Kasumi-1 (cell line): ENCODE measurements around the gene MYL3.
A peak's percentile ranks its signal among the peaks of the same experiment; 100 is the strongest.

Source experiments
- DNase-seq, 2 experiments: peaks; one replicate each; lab custom pipeline; 2025; lab: John Stamatoyannopoulos, UW

The MYL3 gene

DNA sequence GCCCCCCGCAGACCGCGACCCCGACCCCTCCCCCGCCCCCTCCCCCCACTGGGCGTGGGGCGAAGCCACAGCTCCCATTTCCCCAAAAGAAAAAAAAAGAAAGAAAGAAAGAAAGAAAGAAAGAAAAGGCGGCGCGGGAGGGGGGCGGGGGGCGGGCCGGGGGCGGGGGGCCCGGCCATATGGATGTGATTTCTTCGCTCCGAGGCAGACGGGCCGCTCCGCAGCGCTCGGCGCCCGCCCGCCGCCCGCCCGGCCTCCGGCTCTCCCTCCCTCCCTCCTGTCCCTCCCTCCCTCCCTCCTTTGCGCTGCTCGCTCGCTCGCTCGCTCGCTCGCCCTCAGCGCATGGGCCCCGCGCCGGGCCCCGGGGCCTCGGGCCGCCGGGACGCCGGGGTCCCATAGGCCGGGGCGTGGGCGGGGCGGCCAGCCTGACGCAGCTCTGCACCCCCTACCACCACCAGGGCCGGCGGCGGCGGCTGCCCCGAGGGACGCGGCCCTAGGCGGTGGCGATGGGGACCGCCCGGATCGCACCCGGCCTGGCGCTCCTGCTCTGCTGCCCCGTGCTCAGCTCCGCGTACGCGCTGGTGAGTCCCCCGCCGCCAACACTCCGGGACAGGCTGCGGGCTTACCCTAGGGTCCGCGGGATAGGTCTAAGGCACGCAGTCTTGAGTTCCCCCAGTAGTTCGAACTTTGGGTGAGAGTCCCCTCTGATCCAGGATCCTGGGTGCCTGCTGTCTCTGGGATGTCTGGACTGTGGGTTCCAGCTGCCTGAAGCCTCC is 20.0 kb upstream of the MYL3 start:
- peak in 1 of 2 experiments; percentile 10 for DNase-seq

DNA sequence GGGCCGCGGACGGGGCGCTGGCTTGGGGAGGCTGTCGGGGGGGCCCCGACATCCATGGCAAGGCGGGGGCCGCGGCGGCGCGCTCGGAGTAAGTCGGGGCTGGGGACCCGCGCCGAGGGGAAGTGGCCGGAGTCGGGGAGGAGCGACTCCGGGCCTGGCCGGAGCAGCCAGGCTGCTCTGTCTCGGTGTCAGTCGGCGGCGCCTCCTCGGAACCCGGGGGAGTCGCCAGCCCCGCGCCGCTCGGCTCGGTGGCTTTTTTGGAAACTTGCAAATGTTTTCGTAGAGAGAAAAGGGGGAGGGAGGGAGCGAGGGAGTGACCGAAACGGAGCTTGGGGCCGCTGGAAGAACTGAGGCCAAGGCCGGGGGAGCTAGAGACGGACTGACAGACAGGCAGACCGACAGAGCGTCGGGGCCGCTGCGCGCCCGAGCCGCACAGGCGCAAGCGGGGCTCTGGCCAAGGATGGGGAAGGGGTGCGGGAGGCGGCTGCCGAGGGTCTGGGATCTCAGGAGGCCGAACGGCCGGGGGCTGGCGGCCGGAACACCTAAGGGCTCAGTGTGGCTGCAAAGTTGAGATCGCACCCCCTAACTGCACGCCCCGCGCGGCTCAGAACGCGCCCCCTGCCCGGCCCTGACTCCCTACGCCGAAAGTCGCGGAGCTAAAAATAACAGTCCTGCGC is 19.3 kb upstream of the MYL3 start:
- no peak for DNase-seq

DNA sequence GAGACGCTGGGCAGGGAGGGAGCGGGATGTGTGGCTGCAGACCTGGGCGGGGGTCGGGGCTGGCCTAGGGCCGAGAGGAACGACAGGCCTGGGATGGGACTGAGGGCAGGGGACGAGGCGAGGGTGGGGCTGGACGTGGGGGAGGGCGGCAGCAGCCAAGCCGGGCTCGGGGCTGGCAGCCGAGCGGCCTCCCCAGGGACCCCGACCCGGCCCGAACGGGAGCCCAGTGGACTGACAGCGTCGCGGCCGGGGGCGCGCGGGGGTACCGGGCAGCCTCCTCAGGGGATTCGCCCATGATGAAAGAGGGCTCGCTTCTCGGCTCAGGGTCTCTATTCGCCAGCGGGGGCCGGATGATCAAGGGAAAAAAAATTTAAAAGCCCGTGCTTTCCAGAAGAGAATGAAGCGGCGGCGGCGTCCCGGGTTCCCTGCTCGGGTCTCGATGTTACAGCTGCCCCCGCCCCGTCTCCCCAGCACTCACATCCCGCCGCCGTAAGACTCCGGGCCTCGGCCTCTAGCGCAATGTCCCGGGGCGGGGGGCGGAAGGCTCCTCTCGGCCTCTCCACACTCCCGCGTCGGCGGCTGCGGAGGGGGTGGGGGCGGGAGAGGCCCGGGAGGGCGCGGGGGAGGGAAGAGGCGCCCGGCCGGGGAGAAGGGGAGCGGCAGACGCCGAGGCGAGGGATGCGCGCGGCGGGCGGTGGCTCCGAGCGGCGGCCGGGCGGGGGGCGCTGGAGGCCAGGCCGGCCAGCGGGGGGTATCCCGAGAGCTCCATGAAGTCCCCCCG is 18.5 kb upstream of the MYL3 start:
- no peak for DNase-seq

DNA sequence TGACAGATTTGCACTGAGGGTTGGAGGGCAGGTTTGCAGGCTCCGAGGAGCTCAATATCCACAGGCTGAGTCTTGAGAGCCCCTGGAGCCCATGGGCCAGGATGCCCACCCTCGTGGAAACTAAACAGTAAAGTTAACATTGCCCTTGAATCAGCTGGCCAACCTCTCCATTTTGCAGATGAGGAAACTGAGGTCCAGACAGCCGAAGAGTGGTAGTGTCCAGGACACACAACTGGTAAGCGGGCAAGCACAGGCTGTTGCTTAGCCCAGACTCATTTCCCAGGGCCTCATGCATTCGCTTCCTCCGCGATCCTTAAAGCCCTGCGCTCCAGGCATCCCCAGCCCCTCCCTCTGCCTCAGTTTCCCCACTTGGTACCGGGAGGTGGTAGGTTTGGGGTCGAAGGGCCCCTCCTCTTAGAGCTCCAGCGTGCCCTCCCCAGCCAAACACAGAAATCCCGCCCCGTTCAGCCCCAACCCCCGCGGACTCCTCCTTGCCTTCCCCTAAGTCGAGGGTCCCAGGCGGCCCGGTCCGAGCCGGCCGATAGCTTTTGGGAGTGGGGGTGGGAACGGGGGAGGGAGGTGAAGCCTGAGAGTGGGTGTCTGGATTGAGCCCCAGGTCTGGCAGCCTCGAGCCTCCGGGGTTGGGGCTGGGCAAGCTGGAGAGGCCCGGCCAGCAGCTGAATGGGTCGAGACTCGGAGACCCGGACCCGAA is 17.8 kb upstream of the MYL3 start:
- DNase-seq, result no peak

DNA sequence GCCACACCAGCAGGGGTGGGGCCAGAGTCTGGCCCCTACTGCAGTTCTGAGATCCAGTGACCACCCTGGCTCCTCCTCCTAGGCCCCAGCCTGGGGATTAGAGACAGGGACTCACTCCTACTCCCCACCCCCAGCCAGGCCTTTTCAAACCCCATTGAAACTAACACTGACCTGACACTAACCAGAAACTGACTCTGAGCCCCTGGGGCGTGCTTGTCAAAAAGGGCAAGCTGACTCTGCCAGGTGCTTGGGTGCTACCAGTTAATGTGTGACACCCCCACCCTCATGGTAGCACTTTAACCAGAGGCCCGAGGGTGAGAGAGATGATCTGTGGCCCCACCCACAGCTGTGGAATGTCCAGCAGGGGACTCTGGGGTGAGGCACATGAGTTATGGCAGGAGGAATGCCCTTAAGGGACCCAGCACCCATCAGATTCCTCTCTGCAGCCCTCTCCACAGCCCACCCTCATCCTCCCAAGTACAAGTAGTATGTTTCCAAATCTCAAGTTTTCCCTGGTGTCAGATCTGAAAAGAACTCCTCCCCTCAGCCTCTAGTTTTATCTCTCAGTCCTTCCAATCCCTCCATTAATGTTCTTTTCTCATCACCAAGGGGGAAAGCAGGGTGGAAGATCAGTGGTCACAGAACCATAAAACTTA is 15.7 kb upstream of the MYL3 start:
- DNase-seq, result no peak

DNA sequence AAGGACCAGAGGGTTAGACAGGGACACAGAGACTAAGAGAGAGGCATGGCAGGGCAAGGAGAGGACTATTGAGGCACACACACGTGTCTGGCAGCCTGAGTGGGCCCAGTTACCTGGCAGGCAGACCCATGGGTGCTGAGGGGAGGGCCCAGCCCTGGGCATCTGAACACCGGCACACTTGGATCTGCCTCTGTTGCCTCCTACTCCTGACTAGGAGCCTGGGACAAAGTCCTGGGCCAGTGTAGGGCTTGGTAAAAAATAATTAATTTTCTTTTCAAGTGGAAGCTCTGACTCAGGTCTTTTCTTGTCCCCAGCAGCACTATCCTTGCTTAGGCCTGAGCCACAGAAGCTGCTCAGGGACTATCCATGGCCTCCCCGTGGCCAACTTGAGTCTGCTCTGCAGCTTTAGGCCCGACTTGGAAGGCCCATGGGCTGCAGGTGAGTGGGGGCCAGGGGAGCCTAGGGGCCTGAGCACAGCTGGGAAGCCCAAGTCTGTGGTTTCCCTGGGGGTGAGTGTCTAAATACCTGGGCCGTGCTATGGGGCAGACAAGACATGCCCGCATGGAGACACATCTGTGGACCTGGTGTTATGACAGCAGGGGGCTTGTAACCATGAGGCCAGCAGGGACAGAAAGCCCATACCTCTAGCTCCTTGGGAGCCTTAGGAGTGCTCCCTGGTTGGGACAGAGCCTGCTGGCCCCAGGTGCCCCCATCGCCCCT is 14.3 kb upstream of the MYL3 start, which contains the start of gene PTH1R:
Gene PTH1R (plus strand): TSS at position 316 of the 720 bp plus-strand sequence. CDS start 5,839 bp downstream, outside the sequence.
- no peak for DNase-seq

DNA sequence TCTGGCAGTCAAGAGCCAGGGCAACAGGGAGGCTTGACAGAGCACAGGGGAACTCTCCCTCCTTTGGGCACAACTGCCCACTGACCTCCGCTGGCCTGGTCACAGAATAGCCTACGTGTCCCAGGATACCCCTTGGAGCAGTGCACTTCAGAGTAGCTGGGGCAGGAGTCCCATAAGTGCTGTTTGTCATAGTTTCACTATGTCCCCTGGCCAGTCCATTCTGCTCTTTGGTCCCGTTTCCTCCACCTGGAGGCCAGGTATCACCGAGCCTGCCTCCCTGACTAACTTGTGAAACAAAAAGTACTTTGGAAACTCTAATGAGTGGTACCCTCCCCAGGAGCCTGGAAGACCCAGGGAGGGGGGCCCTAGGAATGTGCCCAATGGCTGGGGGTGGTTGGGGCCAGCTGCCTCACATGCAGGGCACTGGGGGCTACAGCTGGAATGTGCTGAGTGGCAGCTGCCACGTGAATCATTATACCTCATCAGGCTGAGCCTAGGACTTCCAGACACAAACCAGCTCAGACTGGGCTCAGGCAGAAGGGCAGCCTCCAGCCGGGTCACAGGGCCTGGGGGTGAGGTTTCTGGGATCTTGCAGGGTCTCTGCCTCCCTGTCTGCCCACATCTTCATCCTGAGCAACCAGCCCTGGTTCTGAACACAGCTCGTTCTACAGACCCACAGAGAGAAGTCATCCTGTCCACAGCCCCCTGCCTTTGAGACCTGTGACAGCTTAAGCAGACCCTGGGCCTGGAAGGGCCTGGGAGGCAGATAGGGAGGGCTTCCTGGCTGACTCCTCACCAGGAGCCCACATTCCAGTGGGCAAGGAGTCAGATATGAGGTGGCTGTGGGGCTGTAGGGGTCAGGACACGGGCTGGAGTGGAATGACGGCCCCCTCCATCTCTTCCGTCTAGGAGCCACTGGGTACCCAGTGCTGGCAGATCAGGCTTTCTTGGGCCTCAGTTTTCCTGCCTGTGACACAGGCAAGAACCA is 13.4 kb upstream of the MYL3 start:
- no peak for DNase-seq

DNA sequence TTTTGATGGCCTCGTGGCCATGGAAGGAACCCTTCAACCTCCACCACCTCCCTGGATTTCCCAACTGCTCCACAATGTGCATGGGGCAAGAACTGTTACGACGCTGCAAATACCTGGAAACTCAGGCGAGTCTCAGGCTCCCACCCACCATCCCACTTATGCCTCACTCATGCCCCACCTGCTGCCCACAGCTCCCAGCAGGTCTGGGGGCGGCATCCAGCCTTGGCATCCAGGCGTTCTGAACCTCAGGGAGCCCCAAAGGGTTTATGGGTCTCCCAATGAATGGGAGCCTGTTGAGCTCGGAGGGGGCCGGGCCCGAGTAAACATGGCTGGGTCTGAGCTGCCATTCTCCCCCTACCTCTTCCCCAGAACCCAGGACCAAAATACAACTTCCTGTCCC is 12.3 kb upstream of the MYL3 start:
- no peak for DNase-seq

DNA sequence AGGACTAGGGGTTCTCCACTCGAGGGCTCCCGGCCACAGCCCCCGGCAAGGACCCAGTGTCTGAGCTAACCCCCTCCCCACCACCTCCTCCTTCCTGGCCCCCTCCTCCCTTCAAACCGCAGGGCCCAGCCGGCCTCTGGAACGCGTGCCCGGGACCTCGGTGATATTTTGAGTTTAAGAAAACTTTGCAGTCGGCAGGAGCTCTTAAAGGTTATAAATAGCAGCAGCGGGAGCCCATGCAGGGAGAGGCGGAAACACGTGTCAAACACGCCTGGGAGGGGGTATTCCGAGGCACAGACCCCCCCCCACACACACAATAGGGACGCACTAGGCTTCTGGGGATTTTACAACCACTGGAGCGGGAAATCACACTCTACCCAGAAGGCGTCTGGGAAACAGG is 11.2 kb upstream of the MYL3 start:
- no peak for DNase-seq

DNA sequence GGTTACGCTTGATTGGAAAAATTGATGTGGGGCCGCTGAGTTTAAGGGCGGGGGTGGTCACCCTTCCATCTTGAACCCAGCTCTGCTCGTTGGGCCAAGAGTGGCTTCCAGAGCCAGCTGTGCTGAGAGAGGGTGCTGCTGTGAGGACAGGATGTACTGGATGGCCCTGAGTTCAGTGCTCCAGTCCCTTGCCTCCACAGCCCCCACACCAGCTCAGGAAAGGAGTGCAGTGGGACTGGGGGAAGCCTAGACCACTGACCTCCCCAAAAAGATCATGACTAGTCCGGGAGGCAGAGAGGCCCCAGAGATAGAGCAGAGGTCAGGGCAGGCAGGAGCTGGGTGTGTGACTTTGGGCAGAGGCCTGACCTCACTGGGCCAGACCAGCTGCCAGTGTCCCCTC is 10.3 kb upstream of the MYL3 start:
- no peak for DNase-seq

DNA sequence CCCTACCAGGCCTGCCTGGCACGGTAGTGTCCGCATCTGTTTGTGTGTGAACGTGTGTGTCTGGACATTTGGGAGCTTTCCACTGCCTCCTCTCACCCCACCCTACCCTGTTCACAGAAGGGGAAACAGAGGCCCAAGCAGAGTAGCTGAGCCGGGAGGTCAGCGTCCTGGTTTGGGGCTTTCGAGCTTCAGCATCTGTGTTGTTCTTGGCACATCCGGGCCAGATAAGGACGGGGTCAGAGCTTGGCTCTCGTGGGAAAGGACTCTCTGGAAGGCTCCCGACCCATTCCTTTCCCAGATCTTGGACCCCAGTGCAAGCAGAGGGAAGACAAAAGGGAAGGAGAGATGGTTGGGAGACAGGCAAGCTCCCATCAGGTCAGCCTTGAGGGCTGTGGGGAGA is 8.0 kb upstream of the MYL3 start:
- DNase-seq, result no peak

DNA sequence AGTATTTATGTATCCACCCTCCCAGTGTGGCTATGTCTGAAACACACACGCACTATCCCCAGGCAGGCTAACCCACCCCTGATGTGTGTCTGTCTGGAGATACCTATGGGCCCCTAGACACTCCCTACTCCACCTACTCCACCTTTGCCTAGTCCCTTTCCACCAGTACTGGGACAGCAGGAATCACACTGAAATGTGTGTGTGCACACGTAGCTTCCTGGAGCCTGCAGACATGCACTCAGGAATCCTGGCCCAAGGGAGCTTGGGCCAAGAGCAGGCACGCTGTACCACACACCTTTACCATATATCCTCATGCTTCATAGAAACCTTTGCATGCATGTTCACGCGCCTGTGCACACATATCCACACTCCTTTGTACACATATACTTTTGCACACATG is 7.4 kb upstream of the MYL3 start:
- DNase-seq, result no peak

DNA sequence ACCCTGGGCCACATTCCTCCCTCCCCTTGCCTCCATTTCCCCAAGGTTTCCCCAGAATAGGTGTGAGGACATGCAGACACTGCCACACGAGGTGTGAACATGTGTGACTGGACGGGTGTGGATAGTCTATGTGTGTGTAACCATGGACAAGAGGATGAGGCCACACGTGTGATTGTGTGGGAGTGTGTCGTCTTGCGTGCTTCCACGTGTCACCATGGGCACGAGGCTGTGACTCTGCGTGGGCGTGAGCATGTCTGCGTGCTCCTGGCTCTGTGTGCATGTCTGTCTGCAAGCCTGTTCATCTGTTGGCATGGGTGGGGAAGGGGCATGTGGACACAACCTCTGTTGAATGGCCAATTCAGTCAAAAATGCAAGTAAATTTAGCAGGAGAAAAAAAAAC is 6.2 kb upstream of the MYL3 start:
- no peak for DNase-seq

DNA sequence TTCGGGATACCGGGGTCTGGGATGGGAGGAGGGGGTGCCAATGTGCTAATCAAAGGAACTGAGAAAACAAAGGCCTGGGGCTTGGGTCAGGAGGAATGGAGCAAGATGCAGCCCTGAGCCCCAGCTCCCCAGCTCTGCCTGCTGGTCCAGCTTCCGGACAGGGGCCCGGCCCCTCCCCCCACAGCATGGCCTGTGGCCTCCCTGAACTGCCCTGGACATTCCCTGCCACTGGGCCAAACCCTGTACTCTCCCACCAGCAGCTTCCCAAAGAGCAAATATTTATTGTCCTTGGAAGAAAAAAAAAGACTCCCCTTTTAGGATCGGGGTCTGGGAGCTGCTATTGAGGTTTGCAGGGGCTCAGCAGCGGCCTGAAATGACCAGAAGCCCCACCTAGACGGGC is 5.7 kb upstream of the MYL3 start:
- DNase-seq, result no peak

DNA sequence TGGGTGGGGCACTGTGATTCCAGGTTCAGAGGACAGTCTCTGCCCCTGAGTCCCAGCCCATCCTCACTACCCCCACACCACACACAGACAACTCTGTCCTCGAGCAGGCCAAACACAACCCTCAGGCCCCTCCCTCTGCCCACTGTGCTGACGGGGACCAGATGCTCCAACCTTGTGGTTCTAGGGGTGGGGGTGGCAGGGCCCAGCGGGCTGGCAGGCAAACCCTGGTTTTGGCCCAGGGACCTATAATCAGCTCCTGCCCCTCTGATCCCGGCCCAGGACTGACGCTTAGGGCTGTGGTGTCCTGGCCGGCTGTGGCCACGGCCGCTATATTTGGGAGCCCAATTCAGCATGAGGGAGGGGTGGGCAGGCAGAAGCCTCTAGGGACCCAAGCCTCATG is 5.0 kb upstream of the MYL3 start:
- no peak for DNase-seq

DNA sequence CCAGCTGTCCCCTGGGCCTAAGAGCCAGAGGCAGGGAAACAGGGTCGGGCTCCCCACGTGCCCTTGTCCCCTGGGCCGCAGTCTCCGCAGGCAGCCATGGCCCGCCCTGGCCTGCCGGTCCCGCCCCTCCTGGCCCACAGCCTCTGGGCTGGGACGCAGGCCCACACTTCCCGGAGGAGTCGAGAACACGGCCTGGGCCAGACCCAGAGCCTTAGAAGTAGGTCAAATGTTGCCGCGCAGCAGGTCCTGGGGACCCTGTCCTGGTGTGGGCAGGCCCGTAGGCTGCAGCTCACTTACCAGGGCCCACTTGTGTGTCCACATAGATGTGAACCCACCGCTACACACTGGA is 4.3 kb upstream of the MYL3 start:
- DNase-seq, result no peak

DNA sequence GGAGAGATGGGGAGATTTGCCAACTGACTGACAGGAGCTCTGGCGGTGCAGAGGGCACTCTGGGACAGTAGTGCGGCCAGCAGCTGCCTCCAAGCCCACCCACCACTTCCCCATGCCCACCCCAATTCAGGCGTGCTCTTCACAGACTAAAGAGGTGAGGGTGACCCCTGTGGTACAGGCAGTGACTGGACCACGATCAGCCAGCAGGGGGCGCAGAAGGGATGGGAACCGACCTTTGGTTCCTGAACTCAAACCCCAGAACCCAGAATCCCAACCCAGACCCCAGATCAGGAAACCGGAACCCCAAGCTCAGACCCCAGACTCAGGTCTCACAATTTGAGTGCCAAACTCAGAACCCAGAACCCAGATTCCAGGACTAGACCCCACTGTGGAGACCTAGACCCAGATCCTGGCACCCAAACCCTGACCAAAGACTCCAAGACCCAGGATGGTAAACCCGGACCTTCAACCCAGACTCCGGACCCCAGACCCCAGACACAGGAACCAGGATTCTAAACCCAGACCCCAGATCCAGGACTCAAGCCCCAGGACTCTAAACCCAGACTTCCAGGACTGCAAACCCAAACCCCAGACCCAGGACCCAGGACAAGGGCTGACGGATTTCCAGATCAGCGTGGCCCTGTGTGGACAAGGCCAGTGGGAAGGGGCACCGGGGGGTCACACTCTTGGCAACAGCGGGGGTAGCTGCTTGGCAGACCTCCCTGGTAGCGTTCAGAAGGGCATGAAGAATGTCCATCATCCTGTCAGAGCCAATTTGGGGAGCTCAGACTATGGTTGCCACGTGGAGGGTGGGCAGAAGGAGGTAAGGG is 3.7 kb upstream of the MYL3 start:
- DNase-seq, result peak; percentile 26 to 41

DNA sequence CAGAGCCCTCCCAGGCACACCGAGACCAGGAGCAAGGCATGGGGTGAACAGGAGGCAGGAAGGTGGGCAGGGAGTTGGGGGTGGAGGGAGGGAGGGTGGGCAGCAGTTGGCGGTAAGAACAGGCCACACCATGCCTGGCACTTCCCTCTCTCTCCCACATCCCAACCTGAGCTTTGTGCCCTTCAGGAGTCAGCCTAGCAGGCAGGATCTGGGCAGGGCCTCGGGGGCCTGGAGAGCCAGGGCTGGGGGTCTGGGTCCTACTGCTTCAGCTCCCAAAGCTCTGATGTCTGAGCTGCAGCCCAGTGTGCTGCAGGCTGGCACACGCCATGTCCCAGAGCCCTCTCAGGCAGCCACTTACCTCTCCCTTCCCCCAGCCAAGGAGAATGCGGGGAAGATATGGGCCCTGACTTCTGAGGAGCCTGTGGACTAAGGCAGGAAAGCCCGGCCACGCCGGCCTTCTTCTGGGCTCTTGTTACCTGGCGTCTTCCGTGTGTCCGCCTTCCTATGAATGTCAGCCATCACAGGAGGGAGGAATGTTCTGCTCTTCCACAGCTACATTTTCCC is 2.9 kb upstream of the MYL3 start:
- DNase-seq, result no peak

DNA sequence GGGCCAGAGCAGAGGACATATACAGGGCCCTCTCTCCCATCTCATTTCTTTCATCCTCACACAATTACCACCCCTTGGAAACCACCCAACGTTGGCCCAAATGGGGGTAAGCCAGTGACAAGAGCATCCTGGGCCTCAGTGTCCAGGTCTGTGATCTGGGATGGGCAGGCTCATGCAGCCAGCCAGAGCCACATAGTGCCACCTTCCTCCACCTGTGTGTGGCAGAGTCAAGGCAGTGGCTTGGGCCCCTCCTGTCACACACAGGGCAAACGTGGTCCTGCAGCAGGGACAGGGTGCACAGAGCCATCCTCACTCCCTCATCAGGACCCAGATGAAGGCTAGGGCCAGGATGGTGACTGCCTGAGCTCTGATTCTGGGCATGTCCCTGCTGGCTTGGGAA is 2.3 kb upstream of the MYL3 start:
- DNase-seq, result no peak
